ENCODE results near the gene WASL.

DNA sequence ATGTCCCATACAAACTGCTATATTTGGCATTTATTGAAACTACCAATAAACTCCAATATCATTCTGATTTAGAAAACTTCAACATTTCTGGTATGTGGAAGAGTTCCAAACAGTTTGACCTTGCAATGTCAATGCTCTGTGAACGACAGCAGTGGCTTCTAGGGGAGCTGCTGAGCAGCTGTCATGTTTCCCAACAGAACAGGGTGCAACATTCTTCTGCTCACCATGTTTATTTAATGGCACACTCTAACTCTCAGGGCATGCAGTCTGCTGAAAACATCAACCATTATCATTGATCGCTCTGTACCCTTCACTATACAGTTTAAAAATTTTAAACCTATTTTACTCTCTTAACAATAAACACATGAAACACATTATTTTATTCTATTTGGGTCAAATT lies 67.2 kb downstream of the WASL start:
- TF ChIP-seq EZH2 (IDR thresholded peaks at IDR 0.05; ENCODE audit: borderline replicate concordance, low read depth, low read length, poor library complexity, severe bottlenecking) = no peak
- TF ChIP-seq, protein P1, sequence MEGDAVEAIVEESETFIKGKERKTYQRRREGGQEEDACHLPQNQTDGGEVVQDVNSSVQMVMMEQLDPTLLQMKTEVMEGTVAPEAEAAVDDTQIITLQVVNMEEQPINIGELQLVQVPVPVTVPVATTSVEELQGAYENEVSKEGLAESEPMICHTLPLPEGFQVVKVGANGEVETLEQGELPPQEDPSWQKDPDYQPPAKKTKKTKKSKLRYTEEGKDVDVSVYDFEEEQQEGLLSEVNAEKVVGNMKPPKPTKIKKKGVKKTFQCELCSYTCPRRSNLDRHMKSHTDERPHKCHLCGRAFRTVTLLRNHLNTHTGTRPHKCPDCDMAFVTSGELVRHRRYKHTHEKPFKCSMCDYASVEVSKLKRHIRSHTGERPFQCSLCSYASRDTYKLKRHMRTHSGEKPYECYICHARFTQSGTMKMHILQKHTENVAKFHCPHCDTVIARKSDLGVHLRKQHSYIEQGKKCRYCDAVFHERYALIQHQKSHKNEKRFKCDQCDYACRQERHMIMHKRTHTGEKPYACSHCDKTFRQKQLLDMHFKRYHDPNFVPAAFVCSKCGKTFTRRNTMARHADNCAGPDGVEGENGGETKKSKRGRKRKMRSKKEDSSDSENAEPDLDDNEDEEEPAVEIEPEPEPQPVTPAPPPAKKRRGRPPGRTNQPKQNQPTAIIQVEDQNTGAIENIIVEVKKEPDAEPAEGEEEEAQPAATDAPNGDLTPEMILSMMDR (conservative IDR thresholded peaks at IDR 0.05; ENCODE audit: low read depth, low read length) = no peak

Measured in A673 (cell line).